ENCODE measurements around the gene ART5. TPM values are rescaled to one million over a fixed set of nuclear protein-coding genes. Genes with fewer than 3 reads are reported as not detected.

The ART5 gene
- total RNA-seq, 2 experiments from 2014 or later, result not detected

- H3K4me3 ChIP-seq (ENCODE audit: low read length), result no peak overlapping the region
- Mint-ChIP-seq H3K4me3 (no peak overlapping the region), H3K9me3 (no peaks in the 10 kb centered on the region), H3K27ac (no peak overlapping the region), H3K4me1 (ENCODE audit: low read depth) (no peaks in the 10 kb centered on the region), H3K36me3 (ENCODE audit: low read depth) (peaks cover 68% of the 10 kb centered on the region), H3K27me3 (no peaks in the 10 kb centered on the region)
- H3K36me3 ChIP-seq (ENCODE audit: insufficient read depth, low read length), result peaks cover 47% of the 10 kb centered on the region
- no peaks in the 10 kb centered on the region for H3K27me3 ChIP-seq (ENCODE audit: control insufficient read depth in 1 of 2, insufficient read depth in 2 of 2, low read length in 2 of 2)
- ChIA-PET CTCF (no interaction called here), POLR2A (no interaction called here)
- H3K4me1 ChIP-seq (ENCODE audit: insufficient read depth, low read length), result no peaks in the 10 kb centered on the region
- ATAC-seq (ENCODE audit: poor library complexity) (no peak), DNase-seq (no peak)
- no peak overlapping the region for H3K27ac ChIP-seq (ENCODE audit: low read depth in 1 of 2, low read length in 2 of 2)
- no peaks in the 10 kb centered on the region for H3K9me3 ChIP-seq (ENCODE audit: control insufficient read depth in 1 of 2, insufficient read depth in 1 of 2, low read length in 2 of 2)
- TF ChIP-seq CTCF (IDR thresholded peaks at IDR 0.05), result no peak
- intact Hi-C loops (cut with DNase I, micrococcal nuclease), result no loop called here
Observed at GRCh38 chr11:3667149-3668035, 25.6 kb upstream of the ART5 start.

GRCh38 chr11:3666023-3666530 is 24.3 kb upstream of the ART5 start:
- intact Hi-C loops (cut with DNase I, micrococcal nuclease), result no loop called here
- H3K4me3 Mint-ChIP-seq, result no peak overlapping the region
- no peaks in the 10 kb centered on the region for H3K4me1 Mint-ChIP-seq (ENCODE audit: low read depth)
- DNase-seq (no peak), ATAC-seq (ENCODE audit: poor library complexity) (no peak)
- H3K27me3 ChIP-seq (ENCODE audit: control insufficient read depth in 1 of 2, insufficient read depth in 2 of 2, low read length in 2 of 2), result no peaks in the 10 kb centered on the region
- H3K4me3 ChIP-seq (ENCODE audit: low read length), result no peak overlapping the region
- ChIA-PET CTCF (interaction anchor here (0.6 kb wide), 1 partner anchor 1150 kb away, joined by 3 read pairs; no protein-coding TSS in a partner anchor), POLR2A (no interaction called here)
- TF ChIP-seq CTCF (IDR thresholded peaks at IDR 0.05), result no peak
- no peaks in the 10 kb centered on the region for H3K9me3 Mint-ChIP-seq
- H3K27ac Mint-ChIP-seq, result no peak overlapping the region
- no peak overlapping the region for H3K27ac ChIP-seq (ENCODE audit: low read depth in 1 of 2, low read length in 2 of 2)
- H3K4me1 ChIP-seq (ENCODE audit: insufficient read depth, low read length), result no peaks in the 10 kb centered on the region
- peaks cover 35% of the 10 kb centered on the region for H3K36me3 ChIP-seq (ENCODE audit: insufficient read depth, low read length)
- H3K27me3 Mint-ChIP-seq, result no peaks in the 10 kb centered on the region
- H3K9me3 ChIP-seq (ENCODE audit: control insufficient read depth in 1 of 2, insufficient read depth in 1 of 2, low read length in 2 of 2), result no peaks in the 10 kb centered on the region
- H3K36me3 Mint-ChIP-seq (ENCODE audit: low read depth), result peaks cover 58% of the 10 kb centered on the region

- Histone ChIP-seq H3K4me3 (ENCODE audit: low read length) (no peak overlapping the region), H3K27ac (ENCODE audit: low read depth in 1 of 2, low read length in 2 of 2) (no peak overlapping the region), H3K36me3 (ENCODE audit: insufficient read depth, low read length) (peaks cover 34% of the 10 kb centered on the region), H3K9me3 (ENCODE audit: control insufficient read depth in 1 of 2, insufficient read depth in 1 of 2, low read length in 2 of 2) (no peaks in the 10 kb centered on the region), H3K27me3 (ENCODE audit: control insufficient read depth in 1 of 2, insufficient read depth in 2 of 2, low read length in 2 of 2) (no peaks in the 10 kb centered on the region), H3K4me1 (ENCODE audit: insufficient read depth, low read length) (no peaks in the 10 kb centered on the region)
- no peak for DNase-seq
- Mint-ChIP-seq H3K36me3 (ENCODE audit: low read depth) (peaks cover 52% of the 10 kb centered on the region), H3K27ac (no peak overlapping the region), H3K4me1 (ENCODE audit: low read depth) (no peaks in the 10 kb centered on the region), H3K4me3 (no peak overlapping the region), H3K27me3 (no peaks in the 10 kb centered on the region), H3K9me3 (no peaks in the 10 kb centered on the region)
- ChIA-PET CTCF (interaction anchor here (0.6 kb wide), 1 partner anchor 446 kb away, joined by 3 read pairs; no protein-coding TSS in a partner anchor), POLR2A (no interaction called here)
- TF ChIP-seq CTCF (IDR thresholded peaks at IDR 0.05), result no peak
- intact Hi-C loops (cut with DNase I, micrococcal nuclease), result no loop called here
- ATAC-seq (ENCODE audit: poor library complexity), result no peak
Observed at GRCh38 chr11:3665336-3666022, 23.7 kb upstream of the ART5 start.

Measured in CD4-positive, alpha-beta T cell (primary cell).